Skeletal muscle satellite cell (primary cell): ENCODE measurements around the gene CRACDL. TPM values are rescaled to one million over a fixed set of nuclear protein-coding genes. Genes with fewer than 3 reads are reported as not detected.

Experiments
- H3K27me3 ChIP-seq: 2 replicates; pipeline ENCODE4 v1.7.0; 2013; ENCODE audit warnings: low read length; ENCODE audit not compliant: control insufficient read depth, insufficient read depth
- H3K36me3 ChIP-seq: 2 replicates; pipeline ENCODE4 v1.7.0; 2013; ENCODE audit warnings: mild to moderate bottlenecking, control low read depth, low read length; ENCODE audit not compliant: insufficient read depth
- H3K4me1 ChIP-seq: 2 replicates; pipeline ENCODE4 v1.7.0; 2013; ENCODE audit warnings: low read length; ENCODE audit not compliant: control insufficient read depth, insufficient read depth
- H3K4me2 ChIP-seq: 2 replicates; pipeline ENCODE4 v1.7.0; 2013; ENCODE audit warnings: mild to moderate bottlenecking, low read length
- H3K4me3 ChIP-seq: 2 replicates; pipeline ENCODE4 v1.7.0; 2013; ENCODE audit warnings: low read length
- H3K9ac ChIP-seq: 2 replicates; pipeline ENCODE4 v1.7.0; 2013; ENCODE audit warnings: mild to moderate bottlenecking, low read depth, low read length, moderate library complexity
- H3K9me3 ChIP-seq: replicated peaks from 2 replicates; pipeline ENCODE4 v1.7.0; 2013; ENCODE audit warnings: mild to moderate bottlenecking, control low read depth, low read length
- total RNA-seq: library from RNA; depleted of rRNA; stranded (reverse); fragments of >200 nt; gene quantifications from 2 replicates; pipeline ENCODE4 v1.2.3, GENCODE V29; 2012; rRNA removed

Gene CRACDL
- under 0.01 and 1.3 TPM in 2 replicates for total RNA-seq

DNA sequence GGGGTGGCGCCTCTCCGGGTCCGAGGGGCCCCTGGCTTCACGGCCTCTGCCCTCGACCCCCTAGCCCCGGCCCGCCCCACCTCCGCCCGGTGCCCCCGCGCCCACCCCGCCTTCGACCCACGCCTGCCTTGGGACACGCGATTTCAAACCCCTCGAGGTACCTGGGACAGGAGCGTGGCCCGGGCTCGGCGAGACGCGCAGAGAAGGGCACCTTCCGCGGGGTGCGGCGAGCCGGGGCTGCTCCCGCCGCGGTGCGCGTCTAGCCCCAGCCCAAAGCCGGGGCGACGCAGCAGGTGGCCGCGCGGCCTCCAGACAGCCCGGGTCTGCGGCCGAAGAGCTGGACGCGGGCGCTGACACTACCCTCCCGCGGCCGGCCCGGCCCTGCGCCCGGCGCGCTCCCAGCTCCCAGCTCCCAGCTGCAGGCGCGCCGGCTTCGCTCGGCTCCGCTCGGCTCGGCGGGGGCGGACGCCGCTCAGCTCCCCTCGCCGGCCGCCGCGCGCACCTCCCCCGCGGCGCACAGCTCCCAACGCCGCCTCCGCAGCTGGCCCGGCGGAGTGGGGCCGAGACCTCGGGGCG, at the start of gene CRACDL:
Gene CRACDL (minus strand): TSS at position 449 of the 576 bp plus-strand sequence. CDS start 89,425 bp downstream, outside the sequence.
- Histone ChIP-seq H3K36me3 (no peaks in the 10 kb centered on the region), H3K27me3 (peaks cover 32% of the 10 kb centered on the region), H3K9ac (peak within 1 kb of the TSS; percentile 18), H3K4me1 (peaks cover 3% of the 10 kb centered on the region), H3K4me2 (peak within 1 kb of the TSS; percentile 91), H3K9me3 (no peaks in the 10 kb centered on the region), H3K4me3 (peak within 1 kb of the TSS; percentile 69)

GRCh38 chr2:98975611-98976010, 39.6 kb upstream of the CRACDL start:
- Histone ChIP-seq H3K4me1 (no peaks in the 10 kb centered on the region), H3K36me3 (no peaks in the 10 kb centered on the region), H3K4me2 (no peak overlapping the region), H3K27me3 (no peaks in the 10 kb centered on the region), H3K9ac (no peak overlapping the region), H3K4me3 (no peak overlapping the region), H3K9me3 (peaks cover 5% of the 10 kb centered on the region)

DNA sequence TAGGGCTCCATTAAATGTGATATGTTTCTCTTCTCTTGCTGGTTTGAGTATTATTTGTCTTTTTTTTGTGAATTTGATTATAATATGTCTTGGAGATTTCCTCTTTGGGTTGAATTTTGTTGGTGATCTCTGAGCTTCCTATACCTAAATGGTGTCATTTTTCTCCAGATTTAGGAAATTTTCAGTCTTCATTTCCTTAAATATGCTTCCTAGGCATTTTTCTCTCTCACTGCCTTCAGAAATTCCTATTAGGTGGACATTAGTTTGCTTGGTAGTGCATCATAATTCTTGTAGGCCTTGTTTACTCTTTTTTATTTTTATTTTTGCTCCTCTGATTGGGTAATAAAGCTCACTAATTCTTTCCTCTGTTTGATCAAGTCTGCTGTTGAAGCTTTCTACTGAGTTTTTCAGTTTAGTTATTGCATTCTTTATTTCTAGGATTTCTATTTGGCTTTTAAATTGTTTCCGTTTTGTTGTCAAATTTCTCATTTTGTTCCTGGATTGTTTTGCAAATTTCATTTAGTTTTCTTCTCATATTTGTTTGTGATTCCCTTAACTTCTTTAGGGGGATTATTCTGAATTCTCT, 36.6 kb upstream of the CRACDL start:
- no peaks in the 10 kb centered on the region for H3K36me3 ChIP-seq

DNA sequence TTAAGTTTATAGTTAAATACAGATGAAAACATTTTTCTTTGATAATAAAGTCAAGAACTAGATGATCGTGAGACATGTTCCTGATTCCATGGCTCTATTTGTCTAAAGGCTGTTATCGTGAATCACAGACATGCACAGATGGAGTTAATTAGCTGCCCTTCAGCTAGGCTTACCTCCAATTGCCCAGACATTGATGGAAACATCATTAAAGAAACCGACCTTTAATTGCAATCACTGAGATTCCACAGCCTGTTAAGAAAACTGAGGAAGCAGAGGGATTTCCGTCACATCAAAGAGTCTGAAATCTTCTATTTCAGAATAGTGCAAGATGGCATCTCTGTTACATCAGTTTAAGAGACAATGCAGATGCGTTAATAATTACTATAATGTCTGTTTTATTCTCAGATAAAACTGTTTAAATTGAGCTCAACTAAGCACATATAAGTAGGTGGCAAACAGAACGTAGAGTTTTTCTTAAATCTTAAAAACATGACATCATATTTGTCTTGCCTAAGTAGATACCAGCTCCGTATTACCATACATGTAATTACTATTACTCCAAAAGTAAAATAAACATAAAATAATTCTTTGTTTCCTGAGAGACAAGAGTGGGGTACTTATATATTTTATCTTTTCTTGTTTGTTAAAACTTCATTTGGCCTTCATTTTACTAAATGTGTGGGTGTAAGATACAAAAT, 23.9 kb upstream of the CRACDL start:
- no peaks in the 10 kb centered on the region for H3K36me3 ChIP-seq
- H3K4me2 ChIP-seq: no peak overlapping the region
- H3K27me3 ChIP-seq: no peaks in the 10 kb centered on the region
- no peaks in the 10 kb centered on the region for H3K9me3 ChIP-seq
- no peaks in the 10 kb centered on the region for H3K4me1 ChIP-seq
- H3K9ac ChIP-seq: no peak overlapping the region
- H3K4me3 ChIP-seq: no peak overlapping the region

More for the DNA sequence above, 36.6 kb upstream of the CRACDL start:
- Histone ChIP-seq H3K9me3 (peaks cover 5% of the 10 kb centered on the region), H3K9ac (no peak overlapping the region), H3K4me2 (no peak overlapping the region), H3K4me1 (no peaks in the 10 kb centered on the region), H3K4me3 (no peak overlapping the region), H3K27me3 (no peaks in the 10 kb centered on the region)

DNA sequence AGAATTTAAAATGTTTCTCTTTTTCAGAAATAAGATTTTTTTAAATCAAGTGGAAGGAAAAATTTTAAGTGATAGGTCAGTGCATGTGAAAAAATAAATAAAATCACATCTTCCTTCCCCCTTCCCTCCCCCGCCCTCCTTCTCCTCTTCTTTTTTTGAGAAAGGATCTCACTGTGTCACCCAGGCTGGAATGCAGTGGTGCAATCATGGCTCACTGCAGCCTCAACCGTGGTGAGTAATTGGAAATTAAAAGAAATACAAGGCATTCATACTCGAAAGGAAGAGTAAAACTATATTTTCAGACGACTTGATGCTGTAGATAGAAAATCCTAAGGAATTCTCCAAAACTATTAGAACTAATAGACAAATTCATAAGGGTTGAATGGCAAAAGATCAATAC, 16.9 kb upstream of the CRACDL start:
- H3K36me3 ChIP-seq: no peaks in the 10 kb centered on the region
- no peak overlapping the region for H3K9ac ChIP-seq
- peaks cover 13% of the 10 kb centered on the region for H3K4me1 ChIP-seq
- H3K9me3 ChIP-seq: no peaks in the 10 kb centered on the region
- peak overlapping the region; percentile 42 for H3K4me2 ChIP-seq
- H3K4me3 ChIP-seq: no peak overlapping the region
- H3K27me3 ChIP-seq: no peaks in the 10 kb centered on the region

- H3K9me3 ChIP-seq: no peaks in the 10 kb centered on the region
- no peaks in the 10 kb centered on the region for H3K36me3 ChIP-seq
- peaks cover 19% of the 10 kb centered on the region for H3K4me1 ChIP-seq
- H3K4me3 ChIP-seq: no peak overlapping the region
- no peak overlapping the region for H3K4me2 ChIP-seq
- H3K9ac ChIP-seq: no peak overlapping the region
- H3K27me3 ChIP-seq: no peaks in the 10 kb centered on the region
Measured at GRCh38 chr2:98948956-98949739, 13.1 kb upstream of the CRACDL start.

GRCh38 chr2:98947554-98947953, 11.5 kb upstream of the CRACDL start:
- no peak overlapping the region for H3K4me3 ChIP-seq

GRCh38 chr2:98946855-98947254, 10.8 kb upstream of the CRACDL start:
- H3K4me1 ChIP-seq: peaks cover 11% of the 10 kb centered on the region
- no peak overlapping the region for H3K9ac ChIP-seq
- H3K4me2 ChIP-seq: no peak overlapping the region
- no peaks in the 10 kb centered on the region for H3K27me3 ChIP-seq
- H3K4me3 ChIP-seq: no peak overlapping the region
- no peaks in the 10 kb centered on the region for H3K36me3 ChIP-seq
- no peaks in the 10 kb centered on the region for H3K9me3 ChIP-seq

More at GRCh38 chr2:98947554-98947953, 11.5 kb upstream of the CRACDL start:
- Histone ChIP-seq H3K4me1 (peaks cover 13% of the 10 kb centered on the region), H3K27me3 (no peaks in the 10 kb centered on the region), H3K9me3 (no peaks in the 10 kb centered on the region), H3K4me2 (no peak overlapping the region), H3K36me3 (no peaks in the 10 kb centered on the region), H3K9ac (no peak overlapping the region)

DNA sequence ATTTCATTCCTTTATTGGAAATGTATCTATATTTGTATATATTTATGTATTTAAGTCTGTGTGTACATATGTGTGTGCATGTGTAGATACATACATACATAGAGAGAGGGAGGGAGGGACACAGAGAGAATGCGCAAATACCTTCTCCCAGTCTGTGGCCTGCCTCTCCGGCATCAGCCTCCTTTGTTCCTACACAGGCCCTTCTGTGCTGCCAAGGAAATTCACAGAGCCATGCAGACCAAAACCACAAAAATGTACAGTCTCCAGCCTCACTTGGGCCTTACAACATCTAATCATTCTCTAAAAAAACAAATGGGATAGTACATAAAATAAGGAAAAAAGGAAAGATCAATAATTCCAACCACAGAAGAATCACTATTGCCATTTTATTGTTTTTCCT, 8.8 kb upstream of the CRACDL start:
- no peak overlapping the region for H3K9ac ChIP-seq
- H3K4me2 ChIP-seq: no peak overlapping the region
- H3K4me1 ChIP-seq: peaks cover 11% of the 10 kb centered on the region
- no peaks in the 10 kb centered on the region for H3K27me3 ChIP-seq
- H3K4me3 ChIP-seq: no peak overlapping the region
- no peaks in the 10 kb centered on the region for H3K36me3 ChIP-seq
- no peaks in the 10 kb centered on the region for H3K9me3 ChIP-seq

DNA sequence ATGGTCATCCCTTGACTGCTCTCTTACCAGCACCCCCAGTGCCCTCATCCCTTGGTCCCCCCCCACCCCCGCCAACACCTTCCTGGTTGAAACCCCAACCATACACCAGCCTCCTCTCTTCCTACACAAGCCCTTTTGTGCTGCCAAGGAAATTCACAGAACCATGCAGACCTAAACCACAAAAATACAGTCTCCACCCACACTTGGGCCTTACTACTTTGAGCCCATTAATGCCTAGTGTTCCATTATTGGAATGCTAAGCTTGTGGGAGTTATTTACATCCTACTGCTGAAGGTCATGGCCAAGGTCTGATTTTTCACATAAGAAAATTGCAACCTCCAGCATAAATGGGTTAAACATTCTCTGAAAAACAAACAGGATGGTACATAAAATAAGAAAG, 4.1 kb upstream of the CRACDL start:
- peaks cover 8% of the 10 kb centered on the region for H3K4me1 ChIP-seq

DNA sequence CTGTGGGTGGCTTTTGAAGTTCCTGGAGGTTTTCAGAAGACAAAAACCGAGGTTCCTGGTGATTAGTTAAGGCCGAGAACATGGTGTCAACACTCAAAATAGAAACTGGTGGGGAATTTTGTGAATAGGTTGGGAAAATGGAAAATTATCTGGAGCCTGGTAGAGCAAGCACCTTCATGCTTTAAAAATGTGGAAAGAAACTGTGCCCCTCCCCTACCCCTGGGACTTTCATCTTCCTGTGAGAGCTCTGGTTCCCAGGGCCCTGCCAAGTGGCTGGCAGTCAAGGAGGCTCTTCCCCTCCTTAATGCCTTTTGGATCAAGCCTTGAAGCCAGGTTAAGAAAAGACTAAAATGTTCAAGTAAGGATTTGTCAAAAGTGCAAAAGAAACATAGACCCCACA, 1.9 kb upstream of the CRACDL start:
- Histone ChIP-seq H3K9me3 (no peaks in the 10 kb centered on the region), H3K9ac (no peak overlapping the region), H3K4me2 (no peak overlapping the region), H3K4me1 (peaks cover 3% of the 10 kb centered on the region), H3K27me3 (peaks cover 32% of the 10 kb centered on the region), H3K36me3 (no peaks in the 10 kb centered on the region), H3K4me3 (no peak overlapping the region)

More for the DNA sequence above, 4.1 kb upstream of the CRACDL start:
- no peak overlapping the region for H3K4me3 ChIP-seq
- H3K4me2 ChIP-seq: no peak overlapping the region
- H3K36me3 ChIP-seq: no peaks in the 10 kb centered on the region
- no peak overlapping the region for H3K9ac ChIP-seq
- no peaks in the 10 kb centered on the region for H3K9me3 ChIP-seq
- peaks cover 31% of the 10 kb centered on the region for H3K27me3 ChIP-seq
